ENCODE measurements around the gene CCDC197. TPM values are rescaled to one million over a fixed set of nuclear protein-coding genes. Genes with fewer than 3 reads are reported as not detected.

The CCDC197 gene
- total RNA-seq, 1 donor from 2014 or later, result not detected

DNA sequence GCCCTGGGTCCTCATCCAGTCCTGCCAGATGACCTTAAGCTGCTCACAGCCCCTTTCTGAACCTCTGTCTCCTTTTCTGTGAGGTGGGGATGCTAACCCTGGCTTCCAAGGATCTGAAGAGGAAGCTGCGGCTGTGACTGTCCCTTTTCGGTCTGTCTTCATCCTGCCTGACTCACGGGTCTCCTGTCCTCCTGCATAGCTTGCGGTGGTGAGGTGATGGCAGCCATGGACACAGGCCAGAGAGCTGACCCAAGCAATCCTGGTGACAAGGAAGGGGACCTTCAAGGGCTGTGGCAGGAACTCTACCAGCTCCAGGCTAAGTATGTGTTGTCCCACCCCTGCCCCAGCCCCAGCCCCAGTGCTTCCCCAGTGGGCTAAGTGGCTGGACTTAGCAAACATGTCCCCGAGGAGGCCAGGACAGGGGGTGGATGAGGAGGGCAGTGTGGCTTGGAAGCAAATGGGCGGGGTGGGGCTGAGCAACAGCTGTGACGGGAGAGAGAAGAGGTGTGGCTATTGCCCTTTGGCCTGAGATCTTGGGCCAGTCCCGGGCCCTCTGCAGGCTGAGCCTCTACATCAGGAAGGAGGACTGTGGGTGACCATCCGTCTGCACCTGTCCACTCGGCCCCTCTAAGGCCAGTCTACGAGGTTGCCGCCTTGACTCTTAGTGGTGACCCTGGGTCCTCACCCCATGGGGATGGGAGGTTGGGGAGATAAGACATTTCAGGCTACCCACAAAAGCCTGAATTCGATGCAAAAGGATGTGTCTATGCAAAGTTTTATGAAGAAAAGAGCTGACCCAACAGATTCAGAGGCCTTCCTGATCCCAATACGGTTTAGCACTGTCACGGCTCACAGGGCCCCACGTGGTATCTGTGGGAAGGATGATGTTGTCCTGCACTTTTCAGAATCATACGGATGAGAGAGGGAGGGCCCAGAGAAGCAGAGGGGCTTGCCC, 1.1 kb downstream of the CCDC197 start:
- Mint-ChIP-seq H3K36me3 (ENCODE audit: low read depth, unreplicated experiment) (no peaks in the 10 kb centered on the region), H3K4me3 (ENCODE audit: unreplicated experiment) (no peak overlapping the region), H3K9me3 (ENCODE audit: unreplicated experiment) (no peaks in the 10 kb centered on the region), H3K27me3 (ENCODE audit: unreplicated experiment) (peaks cover 2% of the 10 kb centered on the region), H3K27ac (ENCODE audit: unreplicated experiment) (no peak overlapping the region), H3K4me1 (ENCODE audit: unreplicated experiment) (no peaks in the 10 kb centered on the region)
- TF ChIP-seq CTCF (IDR thresholded peaks at IDR 0.05; ENCODE audit: unreplicated experiment), result no peak
- DNase-seq (ENCODE audit: low spot score), result no peak

DNA sequence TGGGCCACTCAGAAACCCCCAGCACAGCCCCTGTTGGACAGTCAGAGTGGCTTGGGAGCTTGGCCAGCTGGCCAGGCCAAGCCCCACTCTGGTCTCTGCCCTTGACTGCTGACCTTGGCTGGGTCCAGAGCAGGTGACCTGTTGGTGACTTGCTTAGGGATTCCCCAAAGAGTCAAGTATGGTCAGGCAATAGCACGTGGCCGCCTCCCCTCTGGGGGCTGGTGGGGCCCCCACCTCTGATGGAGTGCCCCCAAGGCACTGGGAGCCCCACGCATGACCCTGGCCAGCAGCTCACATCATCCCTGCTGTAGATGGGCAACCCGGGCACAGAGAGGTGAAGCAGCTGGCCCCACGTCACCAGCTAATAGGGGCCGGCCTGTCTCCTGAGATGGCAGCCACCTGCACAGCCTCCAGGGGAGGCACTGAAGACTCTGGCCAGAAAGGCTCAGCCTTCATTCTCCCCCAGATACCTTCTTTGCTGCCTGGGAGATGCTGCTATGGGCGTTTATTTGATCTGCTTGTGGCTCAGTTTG, 1.8 kb downstream of the CCDC197 start:
- no peak overlapping the region for H3K27ac Mint-ChIP-seq (ENCODE audit: unreplicated experiment)

GRCh38 chr14:93999573-93999972, 2.5 kb downstream of the CCDC197 start:
- H3K4me3 Mint-ChIP-seq (ENCODE audit: unreplicated experiment), result no peak overlapping the region
- no peak for TF ChIP-seq CTCF (IDR thresholded peaks at IDR 0.05; ENCODE audit: unreplicated experiment)
- DNase-seq (ENCODE audit: low spot score), result no peak
- no peaks in the 10 kb centered on the region for H3K36me3 Mint-ChIP-seq (ENCODE audit: low read depth, unreplicated experiment)
- H3K9me3 Mint-ChIP-seq (ENCODE audit: unreplicated experiment), result no peaks in the 10 kb centered on the region
- no peaks in the 10 kb centered on the region for H3K4me1 Mint-ChIP-seq (ENCODE audit: unreplicated experiment)
- no peak overlapping the region for H3K27ac Mint-ChIP-seq (ENCODE audit: unreplicated experiment)
- peaks cover 2% of the 10 kb centered on the region for H3K27me3 Mint-ChIP-seq (ENCODE audit: unreplicated experiment)

More for the DNA sequence above, 1.8 kb downstream of the CCDC197 start:
- no peaks in the 10 kb centered on the region for H3K9me3 Mint-ChIP-seq (ENCODE audit: unreplicated experiment)
- H3K27me3 Mint-ChIP-seq (ENCODE audit: unreplicated experiment), result peaks cover 2% of the 10 kb centered on the region
- TF ChIP-seq CTCF (IDR thresholded peaks at IDR 0.05; ENCODE audit: unreplicated experiment), result no peak
- H3K4me1 Mint-ChIP-seq (ENCODE audit: unreplicated experiment), result no peaks in the 10 kb centered on the region
- no peak overlapping the region for H3K4me3 Mint-ChIP-seq (ENCODE audit: unreplicated experiment)
- no peaks in the 10 kb centered on the region for H3K36me3 Mint-ChIP-seq (ENCODE audit: low read depth, unreplicated experiment)
- DNase-seq (ENCODE audit: low spot score), result no peak

DNA sequence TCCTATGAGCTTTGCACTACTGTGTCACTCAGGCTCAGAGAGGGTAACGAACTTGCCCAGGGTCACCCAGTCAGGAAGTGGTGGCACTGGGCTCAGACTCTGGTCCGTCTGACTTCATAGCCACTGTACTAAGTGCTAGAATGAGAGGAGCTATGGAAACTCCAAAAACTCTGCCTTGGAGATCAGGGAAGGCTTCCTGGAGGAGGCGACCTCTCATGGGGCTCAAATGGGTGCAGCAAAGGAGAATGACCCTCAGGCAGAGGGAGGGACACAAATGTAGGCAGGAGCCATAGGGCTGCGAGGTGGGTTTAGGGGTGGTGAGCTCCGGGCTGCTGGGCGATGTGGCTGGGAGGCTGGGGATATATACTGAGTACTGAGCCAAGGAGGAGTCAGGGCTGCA, 3.2 kb downstream of the CCDC197 start:
- Mint-ChIP-seq H3K27me3 (ENCODE audit: unreplicated experiment) (peaks cover 6% of the 10 kb centered on the region), H3K4me3 (ENCODE audit: unreplicated experiment) (no peak overlapping the region), H3K4me1 (ENCODE audit: unreplicated experiment) (no peaks in the 10 kb centered on the region), H3K36me3 (ENCODE audit: low read depth, unreplicated experiment) (no peaks in the 10 kb centered on the region), H3K9me3 (ENCODE audit: unreplicated experiment) (no peaks in the 10 kb centered on the region), H3K27ac (ENCODE audit: unreplicated experiment) (no peak overlapping the region)
- no peak for TF ChIP-seq CTCF (IDR thresholded peaks at IDR 0.05; ENCODE audit: unreplicated experiment)
- no peak for DNase-seq (ENCODE audit: low spot score)

- Mint-ChIP-seq H3K36me3 (ENCODE audit: low read depth, unreplicated experiment) (no peaks in the 10 kb centered on the region), H3K4me1 (ENCODE audit: unreplicated experiment) (no peaks in the 10 kb centered on the region), H3K27ac (ENCODE audit: unreplicated experiment) (no peak overlapping the region), H3K4me3 (ENCODE audit: unreplicated experiment) (no peak overlapping the region), H3K9me3 (ENCODE audit: unreplicated experiment) (no peaks in the 10 kb centered on the region), H3K27me3 (ENCODE audit: unreplicated experiment) (peaks cover 7% of the 10 kb centered on the region)
- TF ChIP-seq CTCF (IDR thresholded peaks at IDR 0.05; ENCODE audit: unreplicated experiment), result no peak
- DNase-seq (ENCODE audit: low spot score), result no peak
Observed at GRCh38 chr14:94001016-94001415, 3.9 kb downstream of the CCDC197 start.

Data from endothelial cell (in vitro differentiated cells).